T-helper 22 cell (primary cell): ENCODE measurements around the gene CDC42EP4.
"Not testable (repeated sequence)": the region's sequence is repeated elsewhere in the genome, so short reads cannot be mapped to it uniquely, and the experiment has no call there.

Source experiments
- DNase-seq: peaks from one replicate; pipeline ENCODE4 v3.0.0-alpha.2; 2020; ENCODE audit warnings: low read depth

CDC42EP4 gene

GRCh38 chr17:73318836-73319235 lies 7.0 kb upstream of the CDC42EP4 start:
- no peak for DNase-seq

GRCh38 chr17:73318427-73318813 lies 6.6 kb upstream of the CDC42EP4 start:
- DNase-seq = no peak

- no peak for DNase-seq
Observed at GRCh38 chr17:73317513-73318426, 6.0 kb upstream of the CDC42EP4 start.

DNA sequence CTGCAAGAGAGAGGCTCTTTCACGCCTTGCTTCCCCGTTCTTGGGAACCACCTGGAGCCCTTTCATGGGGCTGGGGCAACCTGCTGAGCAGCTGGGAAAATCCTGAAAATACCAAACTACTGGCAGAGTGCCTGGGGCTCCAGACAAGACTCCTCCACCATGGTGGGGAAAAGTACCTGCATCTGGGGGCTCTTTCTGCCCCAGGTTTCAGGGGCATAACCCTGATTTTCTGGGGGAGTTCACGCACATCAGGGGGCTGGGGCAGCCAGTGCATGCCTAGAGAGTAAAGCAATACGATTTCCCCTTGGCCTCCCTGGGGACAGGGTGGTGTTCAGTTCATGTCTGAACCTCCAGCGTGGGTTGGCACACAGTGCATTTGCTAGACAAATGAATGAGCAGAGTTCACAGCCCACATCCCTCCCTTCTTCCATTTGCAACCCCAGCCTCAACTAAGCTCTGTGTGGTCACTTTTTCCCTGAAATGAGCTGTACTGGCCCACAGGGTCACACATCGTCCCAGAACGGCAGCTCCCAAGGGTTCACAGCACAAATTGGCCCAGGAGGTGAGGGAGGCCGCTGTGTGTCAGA lies 5.2 kb upstream of the CDC42EP4 start:
- DNase-seq = no peak

DNA sequence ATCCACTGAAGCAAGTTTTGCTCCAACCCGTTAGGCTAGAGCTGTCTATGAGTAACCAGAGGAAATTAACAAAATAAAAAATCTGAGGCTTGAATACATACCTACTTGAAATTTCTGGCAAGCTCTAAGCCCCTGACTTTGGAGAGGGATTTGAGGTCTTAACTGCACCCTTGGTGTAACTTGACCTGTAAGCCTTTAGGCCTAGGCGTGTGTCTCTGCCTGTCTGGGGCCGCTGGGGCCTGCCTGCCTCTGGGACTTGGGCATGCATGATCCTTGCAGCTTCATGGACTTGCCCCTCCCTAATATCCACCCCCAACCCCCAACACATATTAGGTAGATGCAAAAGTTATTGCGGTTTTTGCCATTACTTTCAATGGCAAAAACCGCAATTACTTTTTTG lies 3.7 kb upstream of the CDC42EP4 start:
- DNase-seq = no peak

DNA sequence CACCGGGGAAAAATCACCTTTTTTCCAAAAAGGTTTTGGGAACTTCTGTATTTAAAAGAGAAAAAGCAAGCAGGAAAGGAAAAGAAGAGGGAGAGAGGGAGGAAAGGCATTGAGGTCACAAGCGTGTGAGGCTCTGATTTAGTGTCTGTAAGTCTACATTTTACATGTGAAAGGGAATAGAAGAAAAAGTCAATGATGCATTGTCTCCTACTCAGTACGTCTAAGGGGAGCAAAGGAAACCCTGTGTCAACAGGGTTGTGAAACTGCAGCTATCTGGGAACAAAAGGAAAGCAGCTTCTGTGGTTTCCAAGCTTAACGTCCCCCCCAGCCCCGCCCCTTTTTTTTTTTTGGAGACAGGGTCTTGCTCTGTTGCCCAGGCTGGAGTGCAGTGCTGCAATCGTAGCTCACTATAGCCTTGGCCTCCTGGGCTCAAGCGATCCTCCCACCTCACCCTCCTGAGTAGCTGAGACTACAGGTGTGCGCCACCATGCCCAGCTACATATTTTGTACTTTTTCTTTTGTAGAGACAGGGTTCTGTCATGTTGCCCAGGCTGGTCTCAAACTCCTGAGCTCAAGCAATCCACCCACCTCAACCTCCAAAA lies 1.8 kb upstream of the CDC42EP4 start:
- DNase-seq = no peak

DNA sequence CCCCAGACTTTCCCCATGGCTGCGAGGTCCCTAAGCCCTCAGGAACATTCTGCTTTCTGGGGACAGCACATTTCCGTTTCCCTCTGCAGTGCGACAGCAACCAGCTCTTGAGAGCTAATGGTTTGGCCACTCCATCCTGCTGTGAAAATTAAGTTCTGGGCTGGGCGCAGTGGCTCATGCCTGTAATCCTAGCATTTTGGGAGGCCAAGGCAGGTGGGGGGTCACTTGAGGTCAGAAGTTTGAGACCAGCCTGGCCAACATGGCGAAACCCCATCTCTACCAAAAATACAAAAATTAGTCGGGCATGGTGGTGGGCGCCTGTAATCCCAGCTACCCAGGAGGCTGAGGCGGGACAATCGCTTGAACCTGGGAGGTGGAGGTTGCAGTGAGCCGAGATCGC lies 1.1 kb upstream of the CDC42EP4 start:
- DNase-seq = not testable (repeated sequence)

GRCh38 chr17:73311428-73311780 lies 397 bp downstream of the CDC42EP4 start:
- peak; percentile 6 for DNase-seq

DNA sequence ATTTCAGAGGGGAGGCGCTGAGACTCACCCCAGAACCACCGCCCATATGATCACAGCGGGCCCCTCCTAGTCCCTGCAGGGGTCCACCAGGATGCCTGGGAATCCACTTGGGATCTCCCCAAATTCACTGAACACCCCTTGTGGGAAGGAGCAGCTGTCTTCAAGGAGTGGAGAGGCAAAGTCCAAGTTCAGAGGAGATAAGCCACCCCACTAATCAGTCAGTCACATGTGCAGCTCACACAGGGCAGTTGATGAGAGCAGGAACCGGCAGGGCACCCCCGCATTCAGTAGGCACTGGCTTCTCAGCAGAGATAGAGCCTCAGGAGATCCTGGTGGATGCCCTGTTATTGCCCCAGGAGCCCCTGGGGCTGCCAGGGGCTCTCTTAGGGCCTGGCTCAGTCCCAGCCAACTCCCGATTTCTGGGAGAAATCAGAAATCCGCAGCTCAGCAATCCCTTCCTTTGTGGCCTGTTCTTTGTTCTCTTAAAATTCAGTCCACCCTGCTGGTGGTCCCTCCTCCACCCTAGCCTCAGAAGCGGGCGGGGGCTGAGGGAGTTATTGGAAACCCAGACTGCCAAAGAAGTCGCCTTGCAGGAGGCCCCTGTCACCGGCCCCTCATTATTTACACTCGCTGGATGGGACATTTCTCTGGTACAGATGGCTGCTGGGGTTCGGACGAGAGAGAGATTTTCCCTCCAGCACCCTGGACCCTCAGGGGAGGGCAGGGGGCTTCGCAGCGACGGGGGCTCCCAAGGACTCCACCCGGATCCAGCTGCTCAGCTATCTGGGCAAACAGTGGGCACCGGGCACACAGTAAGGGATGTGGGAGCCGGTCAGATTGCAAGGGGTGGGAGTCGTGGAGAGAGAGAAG lies 1.8 kb downstream of the CDC42EP4 start:
- DNase-seq = no peak

DNA sequence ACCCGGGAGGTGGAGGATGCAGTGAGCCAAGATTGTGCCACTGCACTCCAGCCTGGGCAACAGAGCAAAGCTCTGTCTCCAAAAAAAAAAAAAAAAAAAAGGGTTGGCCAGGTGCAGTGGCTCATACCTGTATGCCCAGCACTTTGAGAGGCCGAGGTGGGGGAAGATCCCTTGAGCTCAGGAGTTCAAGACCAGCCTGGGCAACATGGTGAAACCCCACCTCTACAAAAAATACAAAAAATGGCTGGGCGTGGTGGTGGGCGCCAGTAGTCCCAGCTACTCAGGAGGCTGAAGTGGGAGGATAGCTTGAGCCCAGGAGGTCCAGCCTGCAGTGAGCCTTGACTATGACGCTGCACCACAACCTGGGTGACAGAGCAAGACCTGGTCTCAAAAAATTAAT lies 2.8 kb downstream of the CDC42EP4 start:
- DNase-seq = not testable (repeated sequence)

- DNase-seq = no peak
Observed at GRCh38 chr17:73308017-73308823, 3.6 kb downstream of the CDC42EP4 start.

DNA sequence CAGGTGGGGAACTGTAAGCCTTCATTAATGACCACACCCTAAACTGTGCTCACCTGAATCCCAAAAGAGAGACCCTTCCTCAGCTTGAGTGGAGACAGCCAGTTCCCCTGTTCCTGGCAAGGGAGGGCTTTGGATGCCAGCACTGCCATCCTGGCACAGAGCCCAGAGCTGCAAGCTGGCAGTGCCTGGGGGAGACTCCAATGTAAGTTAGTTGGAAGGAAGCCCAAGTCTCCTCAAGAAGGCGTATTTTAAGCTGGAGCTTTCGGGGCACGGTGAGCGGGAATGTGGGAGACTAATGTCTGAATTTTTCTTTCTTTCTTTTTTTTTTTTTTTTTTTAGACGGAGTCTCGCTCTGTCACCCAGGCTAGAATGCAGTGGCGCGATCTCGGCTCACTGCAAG lies 4.7 kb downstream of the CDC42EP4 start:
- no peak for DNase-seq

GRCh38 chr17:73305845-73306836 lies 5.7 kb downstream of the CDC42EP4 start:
- no peak for DNase-seq

DNA sequence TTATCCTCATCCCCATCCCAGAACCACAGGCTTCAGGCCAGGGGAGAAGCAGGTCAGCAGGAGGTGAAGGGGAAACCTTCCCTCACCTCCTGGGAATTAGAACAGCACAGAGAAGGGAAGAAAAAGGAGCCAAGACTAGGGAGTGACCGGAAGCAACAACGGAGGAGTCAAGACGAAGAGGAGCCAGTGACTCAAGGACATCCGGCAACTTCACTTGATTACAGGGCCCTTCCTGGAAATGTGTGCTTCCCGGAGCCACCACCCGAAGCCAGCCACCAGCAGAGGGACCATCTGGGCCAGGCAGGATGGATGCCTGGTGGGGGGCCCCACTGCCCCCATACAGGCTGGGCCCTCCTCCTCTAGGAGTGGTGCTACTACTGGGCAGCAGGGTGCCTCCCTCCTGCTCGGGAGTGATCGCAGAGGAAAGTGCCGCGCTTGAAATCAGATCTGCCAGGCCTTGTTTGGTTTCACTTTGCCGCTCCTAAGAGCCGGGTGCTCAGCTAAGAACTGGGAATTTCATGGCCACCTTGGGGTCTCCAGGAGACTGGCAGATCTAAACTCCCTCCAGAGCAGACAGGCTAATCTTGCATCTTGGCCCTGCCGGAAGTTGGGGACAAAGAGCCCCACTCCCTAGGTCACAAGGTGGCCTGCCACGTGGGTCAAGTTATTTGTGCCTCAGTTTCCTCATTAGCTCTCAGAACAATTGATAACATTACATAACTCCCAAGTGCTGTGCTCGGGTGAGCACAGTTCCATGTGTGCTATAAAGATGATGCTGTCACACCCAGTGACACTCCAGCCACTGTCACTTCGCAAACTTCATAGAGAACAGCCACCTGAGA lies 6.6 kb downstream of the CDC42EP4 start:
- DNase-seq = no peak

DNA sequence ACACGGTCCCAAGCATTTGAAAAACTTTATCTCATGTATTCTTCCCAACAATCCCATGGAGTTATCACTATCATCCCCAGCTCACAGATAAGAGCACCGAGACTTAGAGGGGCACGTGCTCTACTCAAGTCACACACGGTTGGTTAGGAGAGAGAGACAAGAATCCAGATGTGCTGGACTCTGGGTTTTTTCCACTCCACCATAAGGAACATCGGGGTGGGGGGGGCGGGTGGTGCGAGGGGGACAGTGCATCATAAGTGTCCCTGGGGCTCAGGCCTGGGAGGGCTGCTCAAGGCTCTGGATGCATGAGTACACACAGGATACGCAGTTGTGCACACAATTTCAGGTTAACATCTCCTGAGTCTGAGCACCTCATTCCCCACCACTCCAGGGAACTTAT lies 7.4 kb downstream of the CDC42EP4 start:
- DNase-seq = no peak

- DNase-seq = no peak
Observed at GRCh38 chr17:73302189-73302588, 9.6 kb downstream of the CDC42EP4 start.

- no peak for DNase-seq
Observed at GRCh38 chr17:73301369-73301768, 10.4 kb downstream of the CDC42EP4 start.

- DNase-seq = no peak
Observed at GRCh38 chr17:73300392-73300791, 11.4 kb downstream of the CDC42EP4 start.
